Brain microvascular endothelial cell (primary cell): ENCODE results near the gene TREML4.
A peak's percentile ranks its signal among the peaks of the same experiment; 100 is the strongest.

ENCODE experiments used
- DNase-seq: peaks from one replicate; pipeline ENCODE4 v3.0.0-alpha.2; 2020
- H3K27ac ChIP-seq: fragments of 250-450 bp; sonication (Bioruptor Pico); 2 replicates; pipeline ENCODE4 v1.5.1; 2020; ENCODE audit warnings: mild to moderate bottlenecking, moderate library complexity
- H3K27me3 ChIP-seq: fragments of 250-450 bp; sonication (Bioruptor Pico); replicated peaks from 2 replicates; pipeline ENCODE4 v1.5.1; 2020; ENCODE audit warnings: mild to moderate bottlenecking
- H3K36me3 ChIP-seq: fragments of 250-450 bp; sonication (Bioruptor Pico); replicated peaks from 2 replicates; pipeline ENCODE4 v1.5.1; 2020; ENCODE audit warnings: mild to moderate bottlenecking
- H3K4me3 ChIP-seq: 2 replicates; pipeline ENCODE4 v1.5.1; 2011; ENCODE audit warnings: low read depth, mild to moderate bottlenecking, control low read depth, low read length, moderate library complexity
- in situ Hi-C: cut with HindIII; loops from 2 replicates; pipeline ENCODE4 v1.10.0; 2017; ENCODE audit warnings: low sequenced_read_pairs, low pct_ligation_motif_present
- TF ChIP-seq, protein P1 (sequence below): IDR thresholded peaks from 2 replicates; pipeline ENCODE4 v1.5.1; 2011; ENCODE audit warnings: low read depth, mild to moderate bottlenecking, moderate library complexity, low read length, control low read depth, inconsistent platforms; ENCODE audit errors: missing control alignments

TREML4 gene, protein sequence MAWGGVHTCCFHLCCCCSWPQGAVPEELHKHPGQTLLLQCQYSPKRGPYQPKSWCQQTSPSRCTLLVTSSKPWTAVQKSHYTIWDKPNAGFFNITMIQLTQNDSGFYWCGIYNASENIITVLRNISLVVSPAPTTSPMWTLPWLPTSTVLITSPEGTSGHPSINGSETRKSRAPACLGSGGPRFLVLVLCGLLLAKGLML

DNA sequence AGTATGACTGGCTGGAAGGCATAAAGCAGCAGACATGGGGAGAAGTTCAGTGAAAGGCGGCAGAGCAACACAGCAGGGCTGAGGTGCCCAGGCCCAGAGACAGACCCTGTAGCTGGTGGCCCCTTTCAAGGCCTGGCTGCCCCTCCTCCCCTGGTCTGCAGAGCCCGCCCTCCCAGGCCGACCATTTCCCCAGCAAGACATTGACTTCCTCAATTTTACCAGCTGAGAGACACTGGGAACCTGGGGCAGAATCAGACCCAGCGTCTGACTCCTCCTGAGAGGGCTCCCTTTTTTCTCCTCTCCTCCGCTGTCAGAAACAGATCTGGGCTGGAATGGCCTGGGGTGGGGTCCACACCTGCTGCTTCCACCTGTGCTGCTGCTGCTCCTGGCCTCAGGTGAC lies at the start of gene TREML4:
TREML4 (plus strand) TSS at position 254 of the 400 bp plus-strand sequence; CDS start at position 333, 79 bp downstream.
- DNase-seq, result no peak
- in situ Hi-C loops, result no loop called here
- TF ChIP-seq, protein P1, sequence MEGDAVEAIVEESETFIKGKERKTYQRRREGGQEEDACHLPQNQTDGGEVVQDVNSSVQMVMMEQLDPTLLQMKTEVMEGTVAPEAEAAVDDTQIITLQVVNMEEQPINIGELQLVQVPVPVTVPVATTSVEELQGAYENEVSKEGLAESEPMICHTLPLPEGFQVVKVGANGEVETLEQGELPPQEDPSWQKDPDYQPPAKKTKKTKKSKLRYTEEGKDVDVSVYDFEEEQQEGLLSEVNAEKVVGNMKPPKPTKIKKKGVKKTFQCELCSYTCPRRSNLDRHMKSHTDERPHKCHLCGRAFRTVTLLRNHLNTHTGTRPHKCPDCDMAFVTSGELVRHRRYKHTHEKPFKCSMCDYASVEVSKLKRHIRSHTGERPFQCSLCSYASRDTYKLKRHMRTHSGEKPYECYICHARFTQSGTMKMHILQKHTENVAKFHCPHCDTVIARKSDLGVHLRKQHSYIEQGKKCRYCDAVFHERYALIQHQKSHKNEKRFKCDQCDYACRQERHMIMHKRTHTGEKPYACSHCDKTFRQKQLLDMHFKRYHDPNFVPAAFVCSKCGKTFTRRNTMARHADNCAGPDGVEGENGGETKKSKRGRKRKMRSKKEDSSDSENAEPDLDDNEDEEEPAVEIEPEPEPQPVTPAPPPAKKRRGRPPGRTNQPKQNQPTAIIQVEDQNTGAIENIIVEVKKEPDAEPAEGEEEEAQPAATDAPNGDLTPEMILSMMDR, result no peak

DNA sequence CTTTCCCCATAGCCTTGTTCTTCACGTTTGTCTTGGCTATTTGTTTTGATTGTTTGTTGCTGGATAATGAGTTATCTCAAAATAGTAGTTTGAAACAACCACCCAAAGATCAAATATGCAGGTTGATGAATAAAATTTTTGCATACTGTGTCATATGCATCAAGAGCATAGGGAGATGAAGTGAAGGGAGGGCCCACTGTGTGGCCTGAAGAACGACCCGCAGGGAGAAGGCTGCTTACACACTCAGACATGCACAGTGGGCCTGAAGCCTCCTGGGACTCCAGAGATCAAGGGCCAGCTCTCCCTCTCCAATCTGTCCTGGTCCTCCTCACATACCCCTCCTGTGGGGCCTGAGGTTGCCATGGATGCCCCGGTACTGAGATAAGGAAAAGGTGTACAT lies 49.0 kb upstream of the TREML4 start:
- Histone ChIP-seq H3K27me3 (no peaks in the 10 kb centered on the region), H3K4me3 (no peak overlapping the region), H3K36me3 (no peaks in the 10 kb centered on the region), H3K27ac (no peak overlapping the region)
- TF ChIP-seq, protein P1, result no peak
- in situ Hi-C loops, result no loop called here
- DNase-seq, result no peak

More for the DNA sequence above, at the start of gene TREML4:
- no peak within 1 kb of the TSS for H3K27ac ChIP-seq
- H3K27me3 ChIP-seq, result no peaks in the 10 kb centered on the region
- H3K4me3 ChIP-seq, result no peak within 1 kb of the TSS
- no peaks in the 10 kb centered on the region for H3K36me3 ChIP-seq

DNA sequence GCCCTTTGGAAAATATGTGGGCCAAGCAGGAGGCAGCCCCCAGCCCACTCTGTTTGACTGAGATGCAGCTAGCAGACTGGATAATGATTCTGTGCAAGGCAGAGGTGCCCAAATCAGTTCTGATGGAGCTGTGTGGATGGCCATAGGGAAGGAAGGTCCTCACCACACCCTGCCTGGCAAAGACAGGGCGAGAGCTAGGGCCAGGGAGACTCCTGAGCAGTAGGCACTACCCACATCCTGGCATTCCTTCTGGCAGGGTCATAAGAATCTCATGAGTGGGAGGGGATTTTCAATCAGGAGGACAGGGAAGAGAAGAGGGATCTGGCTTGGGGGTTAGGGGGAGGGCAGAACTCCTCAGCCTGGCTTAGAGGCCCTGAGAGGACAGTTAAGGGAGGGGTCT lies 46.6 kb upstream of the TREML4 start:
- no peak for DNase-seq
- in situ Hi-C loops, result no loop called here
- TF ChIP-seq, protein P1, result no peak
- Histone ChIP-seq H3K27me3 (no peaks in the 10 kb centered on the region), H3K36me3 (no peaks in the 10 kb centered on the region), H3K4me3 (no peak overlapping the region), H3K27ac (no peak overlapping the region)

DNA sequence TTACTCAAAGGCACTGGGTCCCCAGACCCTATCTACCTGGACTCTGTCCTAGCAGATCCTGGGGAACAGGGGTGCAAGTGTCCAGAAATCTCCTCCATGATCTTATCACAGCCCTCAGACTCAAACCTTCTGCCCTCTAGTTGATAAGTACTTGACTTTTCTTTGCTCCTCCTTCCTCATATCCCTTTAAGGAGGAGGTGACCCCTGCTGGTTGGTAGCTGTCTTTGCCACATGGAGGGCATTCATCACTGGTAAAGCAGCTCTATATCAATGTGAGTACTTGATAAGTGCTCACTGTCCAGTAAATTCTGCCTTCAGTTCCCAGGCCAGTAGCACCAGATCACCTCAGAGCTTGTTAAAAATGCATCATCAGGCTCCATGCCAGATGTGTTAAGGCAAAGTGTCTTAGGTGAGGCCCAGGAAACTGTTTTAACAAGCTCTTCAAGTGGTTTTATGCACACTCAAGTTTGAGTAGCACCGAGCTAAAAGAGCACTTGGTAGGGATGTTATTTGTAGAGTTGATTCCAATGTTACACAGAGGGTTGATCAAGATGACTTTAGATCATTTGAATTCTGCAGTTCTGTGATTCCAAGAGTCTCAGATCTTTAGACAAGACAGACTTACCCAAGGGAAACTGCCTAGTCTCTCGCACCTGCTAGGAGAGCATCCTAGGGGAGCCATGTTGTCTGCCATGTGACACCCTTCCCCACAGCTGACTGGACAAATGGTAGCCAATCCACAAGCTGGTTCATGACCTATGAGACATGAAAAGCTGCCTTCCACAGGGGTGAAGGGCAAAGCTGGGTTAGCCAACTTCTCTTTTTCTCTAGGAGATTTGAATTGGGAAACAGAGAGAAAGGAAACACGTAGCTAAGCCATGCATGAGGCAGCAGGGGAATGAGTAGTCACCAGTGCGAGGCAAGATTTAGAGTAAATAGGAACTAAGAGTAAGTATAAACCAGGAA lies 45.8 kb upstream of the TREML4 start:
- H3K36me3 ChIP-seq, result no peaks in the 10 kb centered on the region
- no peak overlapping the region for H3K27ac ChIP-seq
- TF ChIP-seq, protein P1, result peak; percentile 83
- peak; percentile 52 for DNase-seq
- no peak overlapping the region for H3K4me3 ChIP-seq
- H3K27me3 ChIP-seq, result no peaks in the 10 kb centered on the region
- in situ Hi-C loops, result no loop called here

DNA sequence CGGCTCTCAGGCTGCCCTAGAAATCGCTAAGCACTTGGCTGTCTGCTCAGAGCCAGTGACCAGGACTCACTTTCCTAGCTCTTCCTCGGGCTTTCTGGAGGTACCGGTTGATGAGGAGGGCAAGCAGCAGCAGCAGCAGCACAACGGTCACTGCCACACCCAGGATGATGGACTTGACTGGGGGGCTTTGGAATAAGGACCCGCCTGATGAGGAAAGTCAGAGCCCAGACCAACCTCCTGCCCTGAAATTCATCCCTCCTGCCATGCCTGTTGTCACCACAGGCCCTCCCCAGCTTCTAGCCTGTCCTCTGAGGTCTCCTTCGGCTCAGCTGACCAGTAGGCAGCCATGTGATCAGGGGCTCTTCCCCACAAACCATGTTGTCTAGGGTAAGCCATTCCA lies 43.4 kb upstream of the TREML4 start:
- Histone ChIP-seq H3K27me3 (no peaks in the 10 kb centered on the region), H3K27ac (no peak overlapping the region), H3K4me3 (no peak overlapping the region), H3K36me3 (no peaks in the 10 kb centered on the region)
- DNase-seq, result no peak
- in situ Hi-C loops, result no loop called here
- TF ChIP-seq, protein P1, result no peak
